ENCODE data around the gene DRC1. TPM values are rescaled to one million over a fixed set of nuclear protein-coding genes. Genes with fewer than 3 reads are reported as not detected.
"Not testable (repeated sequence)": the region's sequence is repeated elsewhere in the genome, so short reads cannot be mapped to it uniquely, and the experiment has no call there.

The DRC1 gene
- polyA plus RNA-seq, 1 of the 3 experiments (the other 2 are of a cell fraction): 0.18 TPM

GRCh38 chr2:26466662-26467310 lies 65.1 kb downstream of the DRC1 start (continued):
- TF ChIP-seq TAF1 (IDR thresholded peaks at IDR 0.05; ENCODE audit: borderline replicate concordance, low read depth, low read length) (no peak), FOSL2 (IDR thresholded peaks at IDR 0.05; ENCODE audit: borderline replicate concordance, low read depth) (no peak), RAD21 (IDR thresholded peaks at IDR 0.05; ENCODE audit: low read length) (no peak), EP300 (IDR thresholded peaks at IDR 0.05; ENCODE audit: borderline replicate concordance in 1 of 2, low read depth in 1 of 2, low read length in 1 of 2) (no peak), TEAD4 (IDR thresholded peaks at IDR 0.05; ENCODE audit: borderline replicate concordance, insufficient read depth) (no peak), GATA2 (CRISPR knock-in tag; IDR thresholded peaks at IDR 0.05) (no peak), GABPA (IDR thresholded peaks at IDR 0.05; ENCODE audit: low read depth) (no peak), POLR2AphosphoS5 (IDR thresholded peaks at IDR 0.05; ENCODE audit: low read depth, low read length) (no peak)

- H3K4me1 ChIP-seq (ENCODE audit: control insufficient read depth in 1 of 2, insufficient read depth in 2 of 2, low read depth in 1 of 2, low read length in 1 of 2); H3K9ac ChIP-seq; POLR2A ChIA-PET; H2AFZ ChIP-seq (ENCODE audit: low read depth); H3K9me3 ChIP-seq; H3K9me2 ChIP-seq; H3K4me3 ChIP-seq (ENCODE audit: low read depth in 2 of 2, low read length in 1 of 2); H3F3A ChIP-seq (replicated peaks; ENCODE audit: insufficient read depth); H3K36me3 ChIP-seq (replicated peaks in 1 of 2; ENCODE audit: control insufficient read depth in 1 of 2, insufficient read depth in 2 of 2, low read length in 1 of 2); H3K4me2 ChIP-seq; H4K20me1 ChIP-seq (ENCODE audit: insufficient read depth); DNase-seq; H3K79me2 ChIP-seq (ENCODE audit: insufficient read depth); H3K27me3 ChIP-seq (ENCODE audit: insufficient read depth); H3K27ac ChIP-seq (ENCODE audit: low read depth in 2 of 2, low read length in 1 of 2): not testable (repeated sequence)
- WGBS (ENCODE audit: low lambda C conversion rate): 100% methylated on average over 1 of the region's 1 CpG
- CTCF ChIA-PET: interaction anchor here (1.0 to 2.1 kb wide), 7 partner anchors 13 to 225 kb away, joined by 3 to 4 read pairs (median 4); partner anchors contain the start of gene ADGRF3
Observed at GRCh38 chr2:26468544-26468943, 66.8 kb downstream of the DRC1 start.

GRCh38 chr2:26469092-26469710 lies 67.5 kb downstream of the DRC1 start:
- Histone ChIP-seq H3K4me2 (no peak overlapping the region), H3K9me2 (no peaks in the 10 kb centered on the region), H2AFZ (ENCODE audit: low read depth) (no peak overlapping the region), H3K9me3 (no peaks in the 10 kb centered on the region), H3K9ac (no peak overlapping the region), H3K27ac (ENCODE audit: low read depth in 2 of 2, low read length in 1 of 2) (no peak overlapping the region), H3K4me3 (ENCODE audit: low read depth in 2 of 2, low read length in 1 of 2) (peak overlapping the region in 1 of 2 experiments; percentile 31; a peak in 2 of 4 replicates), H3K27me3 (ENCODE audit: insufficient read depth) (no peaks in the 10 kb centered on the region), H4K20me1 (ENCODE audit: insufficient read depth) (no peaks in the 10 kb centered on the region), H3K4me1 (ENCODE audit: control insufficient read depth in 1 of 2, insufficient read depth in 2 of 2, low read depth in 1 of 2, low read length in 1 of 2) (no peaks in the 10 kb centered on the region), H3F3A (replicated peaks; ENCODE audit: insufficient read depth) (peaks cover 4% of the 10 kb centered on the region), H3K36me3 (replicated peaks in 1 of 2; ENCODE audit: control insufficient read depth in 1 of 2, insufficient read depth in 2 of 2, low read length in 1 of 2) (no peaks in the 10 kb centered on the region), H3K79me2 (ENCODE audit: insufficient read depth) (no peaks in the 10 kb centered on the region)
- CTCF ChIA-PET: interaction anchor here (0.7 to 2.8 kb wide), 20 partner anchors 10 to 478 kb away, joined by 3 to 18 read pairs (median 4); partner anchors contain the start of genes ADGRF3 and CENPA
- TF ChIP-seq RAD21 (IDR thresholded peaks at IDR 0.05; ENCODE audit: low read length) (peak; percentile 79), SMC3 (IDR thresholded peaks at IDR 0.05; ENCODE audit: low read depth, low read length) (peak; percentile 55), YY1 (IDR thresholded peaks at IDR 0.05; ENCODE audit: low read depth) (no peak), CTCF (IDR thresholded peaks at IDR 0.05) (peak; percentile 79), RCOR1 (IDR thresholded peaks at IDR 0.05; ENCODE audit: low read length) (no peak), GATA2 (CRISPR knock-in tag; IDR thresholded peaks at IDR 0.05) (no peak), FOSL2 (IDR thresholded peaks at IDR 0.05; ENCODE audit: borderline replicate concordance, low read depth) (no peak), TCF12 (IDR thresholded peaks at IDR 0.05) (no peak)
- WGBS (ENCODE audit: low lambda C conversion rate): 24% methylated on average over 5 of the region's 5 CpGs
- peak; percentile 83 for DNase-seq
- POLR2A ChIA-PET: no interaction called here

All from SK-N-SH (cell line).